Uterus (tissue), 2 donors: ENCODE data around the gene RAPGEF2.

ENCODE experiments used
- CTCF ChIP-seq, 4 experiments: fragments of 200-600 bp in 2 of 4; fragments of 450-650 bp in 2 of 4; sonication (generic) in 2 of 4; IDR thresholded peaks; one replicate each; pipeline ENCODE4 v1.5.1; 2016 to 2019; ENCODE audit warnings: antibody characterized with exemption in 4 of 4, mild to moderate bottlenecking in 2 of 4, moderate library complexity in 1 of 4
- POLR2A ChIP-seq, 2 donors: fragments of 450-650 bp; IDR thresholded peaks; one replicate each; pipeline ENCODE4 v1.6.1; 2016; ENCODE audit warnings: antibody characterized with exemption in 2 of 2, mild to moderate bottlenecking in 1 of 2, moderate library complexity in 1 of 2

GRCh38 chr4:159355466-159355865 is 252.6 kb downstream of the RAPGEF2 start:
- no peak for TF ChIP-seq CTCF (IDR thresholded peaks at IDR 0.05)
- TF ChIP-seq POLR2A (IDR thresholded peaks at IDR 0.05): no peak
